ENCODE data around the gene PLEKHG5.
A peak's percentile ranks its signal among the peaks of the same experiment; 100 is the strongest.

The PLEKHG5 gene

GRCh38 chr1:6418668-6419396 is 72.6 kb downstream of the PLEKHG5 start:
- Histone ChIP-seq H3K27me3 (ENCODE audit: control insufficient read depth, insufficient read depth, low read length) (peaks cover 59% of the 10 kb centered on the region), H3K4me1 (ENCODE audit: control insufficient read depth, insufficient read depth, low read length) (peaks cover 11% of the 10 kb centered on the region), H3K36me3 (ENCODE audit: control insufficient read depth, insufficient read depth, low read length) (no peaks in the 10 kb centered on the region), H3K27ac (ENCODE audit: low read length) (no peak overlapping the region), H3K4me3 (ENCODE audit: low read length) (peak overlapping the region; percentile 39; the same call in 1 of the 2 replicates), H3K9me3 (ENCODE audit: control insufficient read depth, insufficient read depth, low read length) (no peaks in the 10 kb centered on the region)
- WGBS (ENCODE audit: insufficient coverage, insufficient read length): no CpG with 5 or more reads among the region's 69 CpGs
- no peak for DNase-seq (ENCODE audit: low read depth, low spot score)

- DNase-seq (ENCODE audit: low read depth, low spot score): no peak
- Histone ChIP-seq H3K27ac (ENCODE audit: low read length) (no peak overlapping the region), H3K9me3 (ENCODE audit: control insufficient read depth, insufficient read depth, low read length) (no peaks in the 10 kb centered on the region), H3K4me3 (ENCODE audit: low read length) (no peak overlapping the region), H3K36me3 (ENCODE audit: control insufficient read depth, insufficient read depth, low read length) (no peaks in the 10 kb centered on the region), H3K27me3 (ENCODE audit: control insufficient read depth, insufficient read depth, low read length) (peaks cover 54% of the 10 kb centered on the region), H3K4me1 (ENCODE audit: control insufficient read depth, insufficient read depth, low read length) (peaks cover 9% of the 10 kb centered on the region)
- WGBS (ENCODE audit: insufficient coverage, insufficient read length): no CpG with 5 or more reads among the region's 8 CpGs
Observed at GRCh38 chr1:6417961-6418667, 73.4 kb downstream of the PLEKHG5 start.

All from iPS DF 6.9 (cell line).